ENCODE measurements around the gene PLD1.

The PLD1 gene

DNA sequence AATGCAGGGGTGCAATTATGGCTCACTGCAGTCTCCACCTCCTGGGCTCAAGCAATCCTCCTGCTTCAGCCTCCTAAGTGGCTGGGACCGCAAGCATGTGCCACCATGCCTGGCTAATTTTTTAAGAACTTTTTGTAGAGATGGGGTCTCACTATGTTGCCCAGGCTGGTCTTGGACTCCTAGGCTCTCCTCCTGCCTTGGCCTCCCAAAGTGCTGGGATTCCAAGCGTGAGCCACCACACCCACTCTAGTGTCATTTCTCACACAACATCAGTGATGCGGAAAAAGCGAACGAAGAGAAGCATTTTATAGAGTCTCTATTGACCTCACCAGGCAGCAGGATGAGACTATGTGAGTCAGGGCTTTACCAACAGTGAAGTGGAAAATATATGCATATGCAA, 137.7 kb downstream of the PLD1 start:
- DNase-seq (ENCODE audit: low read depth in 1 of 2, low spot score in 1 of 2), result no peak

DNA sequence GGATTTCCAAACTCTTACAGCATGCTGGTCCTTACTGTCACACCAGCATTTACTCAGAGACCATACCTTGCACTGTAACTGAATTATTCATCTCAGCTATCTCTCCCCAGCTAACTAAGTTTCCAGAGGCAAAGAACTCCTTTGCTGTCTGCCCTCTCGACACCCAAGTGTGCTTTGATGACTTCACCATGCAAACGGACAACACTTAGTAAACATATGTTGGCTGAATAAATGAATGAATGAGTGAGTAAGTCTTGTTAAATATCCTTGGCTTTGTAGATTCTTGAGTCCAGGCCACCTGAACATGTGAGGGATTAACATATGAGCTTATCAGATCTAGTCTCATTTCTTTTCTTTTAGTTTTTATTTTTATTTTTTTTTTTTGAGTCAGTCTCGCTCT, 138.2 kb downstream of the PLD1 start:
- no peak for DNase-seq (ENCODE audit: low read depth in 1 of 2, low spot score in 1 of 2)

DNA sequence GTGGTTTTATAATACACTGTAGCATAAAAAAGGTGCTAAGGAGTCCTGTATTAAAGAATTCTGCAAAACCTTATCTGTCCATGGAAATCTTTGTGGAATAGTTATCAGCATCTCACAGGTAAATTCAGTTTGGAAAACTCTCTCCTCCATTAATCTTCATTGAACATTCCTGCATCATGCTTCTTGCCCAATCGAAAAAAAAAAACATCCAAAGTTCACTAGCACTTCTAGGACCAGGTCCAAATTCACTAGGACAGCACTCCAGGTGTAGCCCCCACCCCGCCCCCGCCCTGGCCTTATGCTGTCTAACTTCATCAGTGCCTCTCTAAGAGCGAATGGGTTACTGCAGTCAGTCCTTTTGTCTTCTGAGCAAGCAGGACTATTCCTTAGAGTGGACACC, 138.6 kb downstream of the PLD1 start:
- no peak for DNase-seq (ENCODE audit: low read depth in 1 of 2, low spot score in 1 of 2)

DNA sequence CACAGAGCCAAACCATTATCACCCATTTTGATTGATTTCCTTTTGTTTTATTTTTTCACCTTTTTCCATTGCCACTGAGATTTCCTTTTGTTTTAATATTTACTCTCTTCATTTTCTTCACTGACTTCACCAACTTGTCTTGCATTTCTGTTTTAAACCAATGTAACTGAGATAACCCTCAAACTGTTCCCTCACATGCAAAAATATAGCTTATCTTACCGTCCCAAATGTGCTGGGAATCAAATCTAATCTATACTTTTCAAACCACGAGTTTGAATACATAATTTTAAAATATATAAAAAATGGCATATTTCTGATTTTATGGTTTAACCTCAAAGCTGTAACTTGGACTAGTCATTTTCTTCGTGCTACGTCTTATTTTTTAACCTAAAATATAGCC, 143.8 kb downstream of the PLD1 start:
- no peak for DNase-seq (ENCODE audit: low read depth in 1 of 2, low spot score in 1 of 2)

DNA sequence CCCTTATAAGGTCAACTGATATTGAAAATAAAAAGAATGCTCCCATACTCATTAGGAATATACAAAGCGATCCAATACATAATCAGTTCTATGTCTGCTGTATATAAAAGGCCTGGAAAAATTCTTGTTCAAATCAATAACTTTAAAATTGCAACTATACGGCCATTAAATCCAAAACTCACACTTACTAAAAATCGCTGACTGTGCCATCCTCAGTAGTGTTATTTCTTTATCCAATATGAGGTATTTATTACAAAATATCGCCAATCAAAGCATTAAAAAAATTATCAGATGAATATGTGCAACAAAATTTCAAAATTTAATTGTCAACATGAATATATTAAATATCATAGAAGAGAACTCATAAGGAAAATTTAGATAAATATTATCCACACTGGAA, 146.5 kb downstream of the PLD1 start:
- DNase-seq (ENCODE audit: low read depth in 1 of 2, low spot score in 1 of 2), result no peak

DNA sequence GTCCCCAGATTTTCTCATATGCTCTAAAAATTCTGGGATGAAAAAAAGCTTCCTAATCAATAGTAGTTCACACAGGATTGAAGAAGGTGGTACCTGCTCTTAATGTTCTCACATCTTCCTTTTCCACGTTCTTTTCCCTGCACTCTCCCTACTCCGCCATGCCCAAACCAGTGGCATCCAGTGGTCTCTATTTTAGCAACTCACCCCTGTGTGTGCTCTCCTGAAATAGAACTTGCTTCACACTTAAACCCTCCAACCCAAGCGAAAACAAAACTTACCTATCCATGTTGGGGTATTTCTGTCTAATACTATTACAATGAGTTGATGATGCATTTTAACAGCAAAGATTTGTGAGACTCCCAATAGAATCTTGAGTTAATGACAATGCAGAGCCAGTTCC, 148.8 kb downstream of the PLD1 start:
- DNase-seq (ENCODE audit: low read depth in 1 of 2, low spot score in 1 of 2), result no peak

DNA sequence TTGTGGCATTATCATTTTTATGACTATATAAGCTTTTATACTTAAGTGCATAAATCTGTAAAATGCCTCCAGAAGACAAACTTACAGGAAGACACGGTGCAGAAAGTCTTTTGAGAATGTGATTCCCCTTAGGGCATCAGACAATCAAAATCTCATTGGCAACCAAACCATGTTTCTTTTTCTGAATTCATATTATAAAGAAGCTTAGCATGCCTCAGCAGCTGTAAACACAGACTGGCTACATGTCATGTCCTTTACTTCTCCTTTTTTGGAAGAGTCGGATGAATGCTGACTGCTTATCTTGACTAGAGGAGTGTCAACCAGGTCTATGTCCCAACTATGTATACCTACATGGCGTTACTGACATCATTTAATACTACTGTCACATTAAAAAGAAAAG, 150.1 kb downstream of the PLD1 start:
- DNase-seq (ENCODE audit: low read depth in 1 of 2, low spot score in 1 of 2), result no peak

DNA sequence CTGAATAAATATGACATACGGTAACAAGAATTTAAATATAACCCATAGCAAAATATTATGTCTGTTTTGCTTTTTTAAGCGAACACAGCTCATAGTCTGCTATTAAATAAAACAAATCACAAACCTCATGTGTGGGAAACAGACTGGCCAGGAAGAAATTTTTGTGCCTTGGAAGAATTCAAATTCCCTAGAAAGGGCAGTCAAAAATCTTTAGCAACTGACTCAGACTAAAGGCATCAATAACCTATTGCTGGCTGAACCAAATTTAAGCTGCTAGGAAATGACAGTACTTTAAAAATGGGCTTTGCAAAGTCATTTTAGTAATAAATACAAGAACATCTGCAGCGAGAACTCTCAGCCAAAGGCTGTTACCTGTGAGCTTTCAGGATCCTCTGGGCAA, 151.4 kb downstream of the PLD1 start:
- DNase-seq (ENCODE audit: low read depth in 1 of 2, low spot score in 1 of 2), result no peak

DNA sequence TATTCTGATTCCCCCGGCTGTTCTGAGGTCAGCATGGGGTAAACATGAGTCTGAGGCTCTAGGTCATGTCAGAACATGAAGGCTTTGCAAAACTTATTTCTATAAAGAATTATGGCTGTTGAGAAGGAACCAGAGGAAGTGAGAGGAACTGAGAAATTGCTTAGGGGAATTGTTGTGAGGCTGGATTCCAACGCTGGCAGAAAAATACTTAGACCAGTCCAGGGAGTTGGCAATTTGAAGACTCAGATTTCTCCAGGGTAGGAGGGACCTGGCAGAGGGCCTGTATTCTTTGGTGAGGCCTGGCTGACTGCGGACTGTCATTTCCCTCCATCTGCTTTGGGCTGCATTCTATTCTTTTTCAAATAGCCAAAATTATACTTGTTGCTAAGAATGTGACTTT, 155.5 kb downstream of the PLD1 start:
- DNase-seq (ENCODE audit: low read depth in 1 of 2, low spot score in 1 of 2), result no peak

DNA sequence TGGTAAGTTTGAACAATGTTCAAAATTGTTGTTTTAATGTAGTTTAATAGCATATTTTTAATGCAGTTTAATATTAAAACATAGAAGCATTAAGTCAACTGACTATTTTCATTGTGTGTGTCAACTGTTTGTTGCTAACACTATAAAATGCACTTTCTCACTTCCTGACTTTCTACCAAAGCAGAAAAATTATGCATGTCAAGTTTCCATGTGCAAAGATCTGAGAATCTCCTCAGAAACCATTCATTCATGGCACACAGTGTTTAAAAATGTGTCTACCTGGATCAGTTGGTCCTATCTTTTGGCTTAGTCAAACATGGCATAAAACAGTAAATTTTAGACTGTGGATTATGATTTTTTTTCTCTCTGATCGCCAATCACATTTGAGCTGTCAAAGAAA, 156.0 kb downstream of the PLD1 start:
- DNase-seq (ENCODE audit: low read depth in 1 of 2, low spot score in 1 of 2), result no peak

DNA sequence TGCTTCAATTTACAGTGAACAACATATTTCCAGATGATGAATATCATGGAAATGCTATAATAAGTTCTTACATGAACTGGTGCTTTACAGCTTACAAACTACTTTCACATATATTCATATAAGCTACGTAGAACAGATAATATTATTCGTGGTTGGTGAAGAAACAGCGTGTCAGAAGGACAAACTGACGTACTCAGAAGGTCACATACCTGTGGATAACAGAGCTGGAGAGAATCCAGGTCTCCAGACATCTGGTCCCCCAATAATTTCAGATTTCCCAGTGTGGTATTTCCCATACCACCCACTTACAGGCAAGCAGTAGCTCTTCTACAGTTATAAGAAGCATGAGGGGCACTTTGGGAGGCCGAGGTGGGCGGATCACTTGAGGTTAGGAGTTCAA, 156.6 kb downstream of the PLD1 start:
- no peak for DNase-seq (ENCODE audit: low read depth in 1 of 2, low spot score in 1 of 2)

DNA sequence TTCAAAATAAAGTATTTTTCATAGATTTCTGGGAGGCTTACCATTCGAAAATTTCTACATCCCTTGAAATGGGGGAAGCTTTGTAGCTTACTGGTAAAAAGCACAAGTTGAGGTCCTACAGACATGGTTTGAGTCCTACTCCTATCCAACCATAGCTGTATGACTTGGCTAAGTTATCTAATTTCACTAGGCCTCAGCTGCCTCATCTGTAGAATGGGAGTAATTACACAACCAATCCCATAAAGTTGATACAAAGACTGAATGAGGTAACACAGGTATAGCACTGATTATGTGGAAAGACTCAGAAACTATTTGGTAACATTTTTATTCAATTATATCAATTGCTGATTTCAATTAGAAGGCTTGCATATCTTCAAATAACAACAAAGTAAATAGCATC, 157.4 kb downstream of the PLD1 start:
- DNase-seq (ENCODE audit: low read depth in 1 of 2, low spot score in 1 of 2), result no peak

DNA sequence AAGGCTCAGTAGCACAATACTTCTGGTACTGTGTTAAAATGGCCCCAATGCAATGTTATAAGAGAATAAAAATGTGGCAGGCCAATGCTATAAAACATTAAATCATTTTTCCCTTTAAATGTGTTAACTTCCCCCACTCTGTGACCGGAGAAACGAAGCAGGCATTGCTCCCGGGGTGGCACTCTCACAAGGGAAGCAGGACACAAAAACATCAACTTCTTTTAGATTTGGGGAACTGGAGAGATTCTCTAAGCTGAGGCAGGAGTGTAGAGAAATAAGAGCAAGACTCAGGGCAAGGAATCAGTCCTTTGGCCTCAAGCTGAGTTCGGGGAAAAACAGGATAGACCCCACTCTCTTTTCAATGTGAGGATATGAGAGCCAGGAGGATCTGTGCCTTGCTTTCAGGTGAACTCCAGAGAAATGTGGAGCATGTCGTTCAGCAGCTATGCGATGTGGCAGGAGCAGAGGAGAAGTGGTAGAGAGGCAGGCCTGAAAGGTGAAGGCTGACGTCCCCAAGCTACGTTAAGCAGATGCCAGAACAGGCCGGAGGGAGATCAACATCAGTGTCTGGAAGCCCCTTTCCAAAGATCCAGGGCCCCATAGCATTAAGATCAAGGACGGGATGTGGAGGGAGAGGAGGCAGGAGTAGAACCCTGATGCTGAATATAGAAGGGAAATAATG, 160.2 kb downstream of the PLD1 start:
- DNase-seq (ENCODE audit: low read depth in 1 of 2, low spot score in 1 of 2), result no peak

DNA sequence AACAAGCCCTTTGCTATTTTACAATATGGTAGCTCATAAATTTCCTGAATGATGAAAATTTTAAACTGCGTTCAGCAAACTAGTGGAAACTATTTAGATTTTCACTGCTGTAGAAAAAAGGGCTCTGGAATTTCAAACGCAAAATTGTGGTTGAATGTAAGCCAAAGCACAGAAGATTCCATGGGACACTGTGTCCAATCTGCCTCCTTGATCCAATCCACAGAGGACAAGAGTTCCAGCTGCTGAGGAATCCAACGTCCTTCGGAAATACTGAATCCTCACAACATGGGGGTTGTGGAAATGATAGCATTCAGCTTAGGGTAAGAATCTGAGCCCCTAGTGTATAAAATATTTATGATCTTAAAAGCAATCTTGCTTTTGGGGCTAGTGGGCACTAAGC, 161.0 kb downstream of the PLD1 start:
- no peak for DNase-seq (ENCODE audit: low read depth in 1 of 2, low spot score in 1 of 2)

DNA sequence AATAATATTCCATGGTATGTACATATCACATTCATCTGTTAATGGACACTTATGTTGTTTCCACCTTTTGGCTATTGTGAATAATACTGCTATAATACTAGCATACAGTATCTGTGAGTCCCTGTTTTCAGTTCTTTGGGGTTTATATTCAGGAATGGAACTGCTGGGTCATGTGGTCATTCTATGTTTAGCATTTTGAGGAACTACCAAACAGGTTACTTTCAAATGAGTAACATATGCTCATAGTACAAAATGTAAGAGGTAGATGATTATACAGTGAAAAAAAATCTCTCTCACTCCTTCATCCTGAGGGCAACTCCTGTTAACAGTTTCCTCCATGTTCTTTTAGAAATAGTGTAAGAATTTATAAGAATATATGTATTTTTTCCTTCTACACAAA, 162.2 kb downstream of the PLD1 start:
- no peak for DNase-seq (ENCODE audit: low read depth in 1 of 2, low spot score in 1 of 2)

DNA sequence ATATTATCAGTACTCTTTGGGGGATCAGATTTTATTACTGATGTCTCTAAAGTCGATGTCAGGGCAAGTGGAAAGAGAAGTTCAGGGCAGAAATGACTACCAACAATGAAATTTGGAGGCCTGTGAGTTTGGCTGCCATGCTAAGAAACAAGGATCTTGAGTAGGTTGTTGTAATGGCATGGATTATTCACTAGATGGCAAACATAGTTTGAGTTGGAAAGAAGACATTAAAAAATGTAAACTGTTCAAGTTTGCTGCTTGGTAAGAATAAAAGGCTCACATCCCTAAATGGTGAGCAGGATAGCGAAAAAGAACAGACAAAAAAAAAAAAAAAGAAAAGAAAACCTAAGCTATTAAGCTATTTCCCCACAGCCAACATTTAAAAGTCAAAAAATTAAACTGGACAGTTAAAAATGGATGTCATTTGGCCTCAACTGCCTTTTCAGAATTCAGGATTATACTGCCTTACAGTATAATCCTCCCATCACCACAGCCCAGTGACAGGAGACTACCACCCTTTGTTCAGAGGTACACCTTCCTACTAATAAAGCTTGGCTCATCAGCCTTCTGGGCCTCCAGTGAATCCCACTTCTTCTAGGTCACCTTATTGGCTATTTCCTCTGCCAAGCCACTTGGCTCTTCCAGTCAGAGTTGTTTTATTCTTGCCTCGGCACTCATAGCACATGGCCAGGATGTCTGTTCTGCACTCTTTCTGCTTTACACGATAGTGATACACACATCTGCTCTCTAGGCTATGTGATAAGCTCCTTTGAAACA, 163.7 kb downstream of the PLD1 start:
- DNase-seq (ENCODE audit: low read depth in 1 of 2, low spot score in 1 of 2), result no peak

DNA sequence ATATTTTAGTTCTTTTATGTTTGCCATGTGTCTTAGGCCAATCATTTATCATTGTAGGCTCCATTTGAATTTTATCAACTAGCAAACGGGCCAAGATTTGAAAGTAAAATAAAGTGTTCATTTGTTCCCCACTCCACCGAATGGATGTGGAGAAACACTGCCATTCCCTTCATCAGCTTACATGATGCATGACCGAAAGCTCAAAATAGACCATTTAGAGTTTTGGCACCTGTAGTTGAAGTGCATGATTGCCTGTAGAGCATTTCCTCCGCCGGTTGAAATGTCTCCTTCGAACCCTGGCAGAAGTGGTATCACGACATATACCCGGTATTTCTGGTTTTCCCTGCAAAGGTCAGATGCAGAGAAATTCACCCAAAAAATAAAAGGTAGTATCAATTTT, 165.6 kb downstream of the PLD1 start:
- DNase-seq (ENCODE audit: low read depth in 1 of 2, low spot score in 1 of 2), result no peak

DNA sequence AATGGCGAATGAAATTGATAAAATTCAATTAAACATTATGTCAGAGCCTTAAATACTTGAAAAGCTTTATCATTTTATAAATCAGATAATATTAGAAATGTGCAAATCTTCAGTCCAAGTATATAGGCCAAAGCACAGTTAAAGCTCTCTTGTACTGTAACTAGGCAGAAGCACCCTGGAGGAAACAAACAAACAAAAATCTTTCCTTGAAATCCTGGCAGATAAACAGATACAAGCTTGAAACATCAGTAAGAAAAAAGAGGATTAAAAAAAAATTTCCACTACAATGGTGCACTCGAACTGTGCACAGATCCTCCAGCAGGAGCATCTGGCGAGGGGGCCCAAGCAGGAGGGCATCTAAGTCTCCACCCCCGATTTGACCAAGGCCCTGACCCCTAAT, 166.6 kb downstream of the PLD1 start:
- DNase-seq (ENCODE audit: low read depth in 1 of 2, low spot score in 1 of 2), result no peak

DNA sequence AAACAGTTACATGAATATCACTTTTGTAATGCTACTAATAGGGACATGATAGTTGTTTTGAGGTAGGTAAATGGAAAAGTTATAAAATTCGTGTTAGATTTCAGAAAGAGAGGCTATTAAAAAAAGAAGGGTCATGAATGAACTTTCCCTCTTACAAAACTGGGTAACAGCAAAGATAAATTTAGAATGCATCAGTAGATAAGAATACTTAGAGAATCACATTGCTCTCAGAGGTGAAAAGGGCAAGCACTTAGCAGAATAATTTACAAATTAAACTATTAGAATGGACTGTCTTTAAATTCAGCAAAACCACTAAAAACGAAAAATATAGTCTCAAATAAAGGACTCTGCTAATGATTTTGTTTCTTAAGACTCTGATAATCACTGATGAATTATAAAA, 167.2 kb downstream of the PLD1 start:
- DNase-seq (ENCODE audit: low read depth in 1 of 2, low spot score in 1 of 2), result no peak

DNA sequence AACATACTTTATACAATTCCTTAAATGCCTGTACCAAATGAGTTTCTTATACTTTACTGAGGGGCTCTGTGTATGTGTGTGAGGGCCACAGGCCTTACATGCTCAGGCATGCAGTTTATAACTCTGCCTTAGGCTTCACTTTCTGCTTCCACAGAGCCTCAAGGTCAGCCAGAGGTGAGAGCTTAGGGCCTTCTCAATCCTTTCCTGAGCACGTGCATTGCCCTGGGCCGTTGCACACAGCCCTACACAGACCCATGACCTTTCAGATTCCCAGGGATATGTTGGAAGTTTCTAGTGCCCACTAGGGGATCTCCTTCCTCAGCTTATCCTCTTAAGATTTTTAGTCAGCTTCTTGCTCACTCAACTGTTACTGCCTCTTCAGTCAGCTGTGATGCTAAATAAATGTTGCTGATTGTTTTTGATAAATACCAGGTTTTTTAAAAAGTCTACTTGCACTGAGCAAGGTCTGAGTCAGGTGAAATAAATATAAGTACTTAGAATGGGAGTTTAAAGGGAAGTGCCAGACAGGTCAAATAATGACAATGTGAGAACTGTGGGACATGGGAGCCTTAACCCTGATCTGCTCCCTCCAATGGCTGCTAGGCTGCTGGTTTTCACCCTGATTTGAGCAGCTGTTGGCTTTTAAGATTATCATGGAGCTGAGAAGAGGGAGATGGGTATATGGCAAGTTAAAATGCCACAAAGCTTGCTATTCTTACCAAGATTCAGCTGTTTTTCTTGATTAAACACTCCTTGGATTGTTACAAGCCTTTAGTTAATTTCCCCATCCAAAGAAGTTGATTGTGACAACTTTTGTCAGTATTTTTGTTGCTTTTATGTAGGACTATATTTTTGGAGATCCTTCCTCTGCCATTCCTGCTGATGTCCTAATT, 169.5 kb downstream of the PLD1 start:
- no peak for DNase-seq (ENCODE audit: low read depth in 1 of 2, low spot score in 1 of 2)

DNA sequence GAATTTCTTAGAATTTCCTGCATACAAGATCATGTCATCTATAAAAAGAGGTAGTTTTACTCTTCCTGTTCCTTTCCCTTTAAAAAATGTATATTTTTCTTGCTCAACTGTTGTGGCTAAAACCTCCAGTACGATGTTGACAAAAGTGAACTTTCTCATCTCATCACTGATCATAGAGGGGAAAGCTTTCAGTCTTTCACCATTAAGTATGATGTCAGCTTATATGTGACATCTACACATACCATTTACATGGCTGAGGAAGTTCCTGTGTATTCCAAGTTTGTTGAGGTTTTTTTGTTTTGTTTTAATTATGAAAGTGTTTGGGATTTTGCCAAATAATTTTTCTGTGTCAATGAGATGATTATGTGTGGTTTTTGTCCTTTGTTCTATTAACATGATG, 173.6 kb downstream of the PLD1 start:
- DNase-seq (ENCODE audit: low read depth in 1 of 2, low spot score in 1 of 2), result no peak

DNA sequence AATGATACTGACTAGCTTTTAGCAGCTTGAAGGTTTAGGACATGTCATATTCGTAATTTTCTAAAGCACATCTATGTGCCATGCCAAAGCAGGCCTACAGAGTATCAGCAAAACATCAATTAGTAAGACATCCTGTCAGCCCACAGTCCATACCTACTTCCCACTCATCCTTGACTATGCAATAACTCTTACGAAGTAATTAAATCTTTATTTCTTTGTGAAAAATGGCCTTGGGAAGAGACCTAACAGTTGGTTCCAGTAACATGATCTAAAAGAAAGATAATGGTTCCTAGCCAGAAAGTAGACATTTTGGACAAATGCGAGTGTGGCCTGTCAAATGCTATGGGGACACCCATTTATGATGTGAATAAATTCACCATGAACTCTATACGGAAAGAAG, 177.5 kb downstream of the PLD1 start:
- no peak for DNase-seq (ENCODE audit: low read depth in 1 of 2, low spot score in 1 of 2)

Measured in stimulated activated CD4-positive, alpha-beta T cell treated with anti-CD3 and anti-CD28 coated beads, Interleukin-15, amount 100 ng/mL, for 1 hour (primary cell).